Astrocyte (in vitro differentiated cells and primary cell): ENCODE measurements around the gene FKBP1C. TPM values are rescaled to one million over a fixed set of nuclear protein-coding genes. Genes with fewer than 3 reads are reported as not detected.
"Not testable (repeated sequence)": the region's sequence is repeated elsewhere in the genome, so short reads cannot be mapped to it uniquely, and the experiment has no call there.

Experiments
- DNase-seq: peaks from one replicate; pipeline ENCODE4 v3.0.0-alpha.2; 2010; ENCODE audit warnings: low read depth
- FAIRE-seq: peaks from 2 replicates; lab custom pipeline; 2011; peaks lifted over from hg19 to GRCh38; lab: Jason Lieb, UNC
- H2AFZ ChIP-seq: 2 replicates; pipeline ENCODE4 v1.6.0; 2012; ENCODE audit warnings: low read depth, low read length, inconsistent platforms
- H3K27ac ChIP-seq: 2 replicates; pipeline ENCODE4 v1.5.1; 2011; ENCODE audit warnings: low read depth, low read length, inconsistent platforms
- H3K27me3 ChIP-seq: 2 replicates; pipeline ENCODE4 v1.6.0; 2011; ENCODE audit warnings: low read length, inconsistent platforms; ENCODE audit not compliant: insufficient read depth
- H3K36me3 ChIP-seq: 2 replicates; pipeline ENCODE4 v1.5.1; 2011; ENCODE audit warnings: low read length, inconsistent platforms; ENCODE audit not compliant: insufficient read depth
- H3K4me1 ChIP-seq: 2 replicates; pipeline ENCODE4 v1.5.1; 2011; ENCODE audit warnings: low read length, inconsistent platforms; ENCODE audit not compliant: insufficient read depth
- H3K4me2 ChIP-seq: 2 replicates; pipeline ENCODE4 v1.6.0; 2012; ENCODE audit warnings: low read length, inconsistent platforms
- H3K4me3 ChIP-seq: 2 replicates; pipeline ENCODE4 v1.5.1; 2011; ENCODE audit warnings: low read depth, mild to moderate bottlenecking, low read length, inconsistent platforms; ENCODE audit not compliant: insufficient read depth
- H3K79me2 ChIP-seq: 2 replicates; pipeline ENCODE4 v1.6.0; 2012; ENCODE audit warnings: mild to moderate bottlenecking, low read length, inconsistent platforms; ENCODE audit not compliant: insufficient read depth
- H3K9ac ChIP-seq: 2 replicates; pipeline ENCODE4 v1.6.0; 2012; ENCODE audit warnings: mild to moderate bottlenecking, low read length, inconsistent platforms
- H3K9me3 ChIP-seq: 2 replicates; pipeline ENCODE4 v1.5.1; 2012; ENCODE audit warnings: low read depth, mild to moderate bottlenecking, low read length, inconsistent platforms; ENCODE audit not compliant: insufficient read depth
- H4K20me1 ChIP-seq: 2 replicates; pipeline ENCODE4 v1.6.0; 2012; ENCODE audit warnings: low read length, inconsistent platforms; ENCODE audit not compliant: insufficient read depth
- H3K27ac Mint-ChIP-seq: one replicate; pipeline ENCODE4 v1.8.0; 2021; ENCODE audit warnings: mild to moderate bottlenecking, mixed read lengths; ENCODE audit not compliant: unreplicated experiment
- H3K27me3 Mint-ChIP-seq: one replicate; pipeline ENCODE4 v1.8.0; 2021; ENCODE audit warnings: low read depth, mixed read lengths; ENCODE audit not compliant: unreplicated experiment
- H3K36me3 Mint-ChIP-seq: one replicate; pipeline ENCODE4 v1.8.0; 2021; ENCODE audit warnings: low read depth, mixed read lengths; ENCODE audit not compliant: unreplicated experiment
- H3K4me1 Mint-ChIP-seq: one replicate; pipeline ENCODE4 v1.8.0; 2021; ENCODE audit warnings: low read depth, mixed read lengths; ENCODE audit not compliant: unreplicated experiment
- H3K4me3 Mint-ChIP-seq: one replicate; pipeline ENCODE4 v1.8.0; 2021; ENCODE audit warnings: mild to moderate bottlenecking, moderate library complexity, mixed read lengths; ENCODE audit not compliant: unreplicated experiment
- H3K9me3 Mint-ChIP-seq: one replicate; pipeline ENCODE4 v1.8.0; 2021; ENCODE audit warnings: mild to moderate bottlenecking, mixed read lengths; ENCODE audit not compliant: unreplicated experiment
- EZH2 ChIP-seq: IDR thresholded peaks from 2 replicates; pipeline ENCODE4 v1.6.1; 2012; ENCODE audit warnings: mild to moderate bottlenecking, low read length, inconsistent platforms; ENCODE audit not compliant: insufficient read depth
- total RNA-seq: library from RNA; stranded (reverse); gene quantifications from 2 replicates; pipeline ENCODE4 v1.2.1, GENCODE V29; 2021
- TF ChIP-seq, protein P1 (sequence below): IDR thresholded peaks from 2 replicates; pipeline ENCODE4 v1.5.1; 2011; ENCODE audit warnings: low read depth, mild to moderate bottlenecking, inconsistent platforms, low read length, moderate library complexity; ENCODE audit not compliant: insufficient read depth

Gene FKBP1C
- total RNA-seq, 1 donor from 2014 or later: 0.32 TPM

DNA sequence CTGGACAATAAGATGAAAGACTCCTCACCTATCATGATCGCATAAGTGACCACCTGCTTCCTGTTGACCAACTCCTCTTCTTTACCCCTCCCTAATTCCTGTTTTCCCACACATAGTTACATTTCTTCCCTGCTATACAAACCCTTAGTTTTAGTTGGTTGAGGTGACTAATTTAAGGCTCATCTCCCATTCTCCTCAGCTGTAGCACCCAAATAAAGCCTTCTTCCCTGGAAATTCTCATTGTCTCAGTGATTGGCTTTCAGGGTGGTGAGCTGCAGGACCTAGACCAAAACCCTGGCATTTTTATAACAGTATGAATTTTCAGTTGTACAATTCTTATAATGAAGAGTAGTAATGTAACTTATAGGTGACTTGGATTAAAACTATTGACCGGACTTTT, 2.1 kb downstream of the FKBP1C start:
- Histone ChIP-seq H3K9ac (no peak overlapping the region), H3K4me1 (no peaks in the 10 kb centered on the region), H3K4me2 (no peak overlapping the region), H3K36me3 (no peaks in the 10 kb centered on the region), H3K4me3 (no peak overlapping the region), H3K9me3 (peaks cover 5% of the 10 kb centered on the region), H4K20me1 (no peaks in the 10 kb centered on the region), H3K27me3 (no peaks in the 10 kb centered on the region), H3K27ac (no peak overlapping the region), H2AFZ (no peak overlapping the region), H3K79me2 (no peaks in the 10 kb centered on the region)
- H3K27ac Mint-ChIP-seq: no peak overlapping the region
- H3K4me1 Mint-ChIP-seq: peaks cover 2% of the 10 kb centered on the region
- peaks cover 6% of the 10 kb centered on the region for H3K9me3 Mint-ChIP-seq
- FAIRE-seq (no peak), DNase-seq (no peak)
- no peaks in the 10 kb centered on the region for H3K36me3 Mint-ChIP-seq
- TF ChIP-seq EZH2: no peak
- TF ChIP-seq, protein P1, sequence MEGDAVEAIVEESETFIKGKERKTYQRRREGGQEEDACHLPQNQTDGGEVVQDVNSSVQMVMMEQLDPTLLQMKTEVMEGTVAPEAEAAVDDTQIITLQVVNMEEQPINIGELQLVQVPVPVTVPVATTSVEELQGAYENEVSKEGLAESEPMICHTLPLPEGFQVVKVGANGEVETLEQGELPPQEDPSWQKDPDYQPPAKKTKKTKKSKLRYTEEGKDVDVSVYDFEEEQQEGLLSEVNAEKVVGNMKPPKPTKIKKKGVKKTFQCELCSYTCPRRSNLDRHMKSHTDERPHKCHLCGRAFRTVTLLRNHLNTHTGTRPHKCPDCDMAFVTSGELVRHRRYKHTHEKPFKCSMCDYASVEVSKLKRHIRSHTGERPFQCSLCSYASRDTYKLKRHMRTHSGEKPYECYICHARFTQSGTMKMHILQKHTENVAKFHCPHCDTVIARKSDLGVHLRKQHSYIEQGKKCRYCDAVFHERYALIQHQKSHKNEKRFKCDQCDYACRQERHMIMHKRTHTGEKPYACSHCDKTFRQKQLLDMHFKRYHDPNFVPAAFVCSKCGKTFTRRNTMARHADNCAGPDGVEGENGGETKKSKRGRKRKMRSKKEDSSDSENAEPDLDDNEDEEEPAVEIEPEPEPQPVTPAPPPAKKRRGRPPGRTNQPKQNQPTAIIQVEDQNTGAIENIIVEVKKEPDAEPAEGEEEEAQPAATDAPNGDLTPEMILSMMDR: no peak
- H3K4me3 Mint-ChIP-seq: no peak overlapping the region
- no peaks in the 10 kb centered on the region for H3K27me3 Mint-ChIP-seq

DNA sequence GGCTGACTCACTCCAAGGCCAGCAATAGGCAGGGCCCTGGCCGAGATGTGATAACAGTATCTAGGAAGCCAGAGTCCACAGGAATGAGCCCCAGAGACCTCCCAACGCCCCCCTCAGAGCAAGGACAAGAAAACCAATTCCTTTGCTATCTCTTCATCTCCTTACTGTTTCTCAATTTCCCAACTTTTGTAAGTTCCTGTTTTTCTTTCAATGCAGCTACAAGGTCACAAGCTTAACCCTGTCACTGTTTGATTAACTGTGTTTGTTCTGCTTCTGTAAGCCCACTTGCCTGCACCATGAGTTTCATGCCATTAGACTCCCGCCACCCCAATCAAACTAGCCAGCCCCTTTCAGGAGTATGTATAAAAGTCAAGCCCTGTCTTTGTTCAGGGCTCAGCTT, 3.5 kb downstream of the FKBP1C start:
- TF ChIP-seq, protein P1: no peak
- no peak for TF ChIP-seq EZH2
- H3K9me3 ChIP-seq: peaks cover 5% of the 10 kb centered on the region
- Mint-ChIP-seq H3K9me3 (peaks cover 6% of the 10 kb centered on the region), H3K4me1 (peaks cover 2% of the 10 kb centered on the region), H3K27ac (no peak overlapping the region), H3K27me3 (no peaks in the 10 kb centered on the region), H3K36me3 (no peaks in the 10 kb centered on the region), H3K4me3 (no peak overlapping the region)
- H3K4me1 ChIP-seq: no peaks in the 10 kb centered on the region
- H3K4me2 ChIP-seq: no peak overlapping the region
- no peaks in the 10 kb centered on the region for H3K79me2 ChIP-seq
- no peak overlapping the region for H3K4me3 ChIP-seq
- H3K36me3 ChIP-seq: no peaks in the 10 kb centered on the region
- no peak overlapping the region for H3K9ac ChIP-seq
- H3K27ac ChIP-seq: no peak overlapping the region
- H4K20me1 ChIP-seq: no peaks in the 10 kb centered on the region
- no peak for FAIRE-seq
- no peak for DNase-seq
- no peak overlapping the region for H2AFZ ChIP-seq
- H3K27me3 ChIP-seq: no peaks in the 10 kb centered on the region

DNA sequence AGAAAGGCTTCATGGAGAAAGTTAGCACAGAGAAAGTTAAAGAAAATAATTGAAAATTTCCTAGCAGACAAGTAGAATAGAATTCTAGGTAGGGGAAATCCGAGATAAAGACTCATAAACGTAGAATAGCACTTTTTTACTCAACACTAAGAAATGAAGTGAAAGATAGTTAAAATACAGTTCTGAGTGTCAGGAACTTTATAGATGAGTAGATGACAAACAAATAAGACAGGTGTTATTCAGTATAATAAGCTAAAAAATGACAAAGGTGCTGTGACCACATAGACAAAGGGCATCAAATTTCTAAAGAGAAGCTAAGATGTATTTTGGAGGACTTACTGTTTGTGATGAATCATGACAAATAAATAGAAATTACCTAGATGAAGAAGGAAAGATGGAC, 12.9 kb downstream of the FKBP1C start:
- Histone ChIP-seq H4K20me1 (no peaks in the 10 kb centered on the region), H3K27ac (no peak overlapping the region), H3K4me3 (no peak overlapping the region), H3K9me3 (no peaks in the 10 kb centered on the region), H3K36me3 (no peaks in the 10 kb centered on the region), H3K27me3 (no peaks in the 10 kb centered on the region), H3K9ac (no peak overlapping the region), H3K4me1 (no peaks in the 10 kb centered on the region), H2AFZ (no peak overlapping the region), H3K4me2 (no peak overlapping the region), H3K79me2 (no peaks in the 10 kb centered on the region)
- Mint-ChIP-seq H3K27ac (no peak overlapping the region), H3K4me1 (no peaks in the 10 kb centered on the region), H3K27me3 (no peaks in the 10 kb centered on the region), H3K9me3 (no peaks in the 10 kb centered on the region), H3K36me3 (no peaks in the 10 kb centered on the region), H3K4me3 (no peak overlapping the region)
- no peak for FAIRE-seq
- no peak for TF ChIP-seq EZH2
- TF ChIP-seq, protein P1: no peak
- no peak for DNase-seq

DNA sequence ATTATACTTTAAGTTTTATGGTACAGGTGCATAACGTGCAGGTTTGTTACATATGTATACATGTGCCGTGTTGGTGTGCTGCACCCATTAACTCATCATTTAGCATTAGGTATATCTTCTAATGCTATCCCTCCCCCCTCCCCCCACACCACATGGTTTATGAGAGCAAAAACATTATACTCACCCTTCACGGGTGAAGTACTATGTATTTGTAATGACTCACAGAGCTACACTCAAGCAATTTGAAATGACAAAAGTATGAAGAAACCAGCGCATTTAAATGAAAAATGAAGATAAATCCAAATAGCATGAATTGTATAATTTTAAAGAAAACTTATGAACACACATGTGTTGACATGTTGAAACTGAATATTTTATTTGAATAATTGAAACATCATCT, 14.7 kb downstream of the FKBP1C start:
- H3K9me3 Mint-ChIP-seq, H3K4me1 Mint-ChIP-seq: not testable (repeated sequence)

More for the DNA sequence above, 14.7 kb downstream of the FKBP1C start:
- H3K36me3 Mint-ChIP-seq, H3K4me2 ChIP-seq, DNase-seq, H4K20me1 ChIP-seq, H2AFZ ChIP-seq, H3K27ac ChIP-seq, H3K4me3 Mint-ChIP-seq, H3K27me3 Mint-ChIP-seq, H3K4me1 ChIP-seq, H3K36me3 ChIP-seq, FAIRE-seq, H3K9ac ChIP-seq, H3K27ac Mint-ChIP-seq, H3K79me2 ChIP-seq, H3K4me3 ChIP-seq, H3K9me3 ChIP-seq, H3K27me3 ChIP-seq: not testable (repeated sequence)
